Right lobe of liver (tissue), 6 donors: Measurements from ENCODE around the gene PCLAF. TPM values are rescaled to one million over a fixed set of nuclear protein-coding genes. Genes with fewer than 3 reads are reported as not detected.

Experiments
- ATAC-seq, 4 donors: fragments of 200-7000 bp; cut with Tn5 transposase; one replicate each; pipeline ENCODE4 v1.9.1; 2020; ENCODE audit warnings: mild to moderate bottlenecking in 4 of 4, moderate library complexity in 4 of 4
- DNase-seq, 3 donors: peaks; one replicate each; pipeline ENCODE4 v3.0.0-alpha.2; 2020
- H3K27ac ChIP-seq, 3 donors: fragments of 200-600 bp; one replicate each; pipeline ENCODE4 v1.8.0; 2022
- H3K27me3 ChIP-seq, 2 donors: fragments of 200-600 bp; one replicate each; pipeline ENCODE4 v1.8.0; 2022
- H3K36me3 ChIP-seq, 4 donors: fragments of 200-600 bp; sonication (generic) in 1 of 4; one replicate each; pipeline versions ENCODE4 v1.5.1 to v1.8.0; 2017 to 2022; ENCODE audit warnings: control low read depth in 1 of 4
- H3K4me1 ChIP-seq, 4 donors: fragments of 200-600 bp; sonication (generic) in 1 of 4; one replicate each; pipeline versions ENCODE4 v1.5.1 to v1.8.0; 2017 to 2022; ENCODE audit warnings: control low read depth in 1 of 4
- H3K4me3 ChIP-seq, 3 donors: fragments of 200-600 bp; one replicate each; pipeline ENCODE4 v1.8.0; 2022
- H3K9me3 ChIP-seq, 4 donors: fragments of 200-600 bp; sonication (generic) in 1 of 4; one replicate each; pipeline versions ENCODE4 v1.5.1 to v1.8.0; 2017 to 2022; ENCODE audit warnings: control low read depth in 1 of 4
- POLR2A ChIP-seq: fragments of 450-650 bp; IDR thresholded peaks from one replicate; pipeline ENCODE4 v1.6.1; 2017; ENCODE audit warnings: antibody characterized with exemption, mild to moderate bottlenecking
- WGBS: methylation state at CpG from one replicate; pipeline ENCODE4 v1.1.6; 2018; ENCODE audit warnings: low coverage, low lambda C conversion rate; ENCODE audit not compliant: insufficient coverage; ENCODE audit errors: missing lambda C conversion rate; 5-methylcytosine and 5-hydroxymethylcytosine counted together
- intact Hi-C, 2 donors: fragments of 100-400 bp; cut with DNase I; formaldehyde crosslinking; loops; one replicate each; pipeline versions ENCODE4 v1.11.2 to v1.14.1; 2022
- total RNA-seq, 6 experiments: library from RNA; depleted of rRNA in 2 of 6; stranded (reverse); fragments of >200 nt in 2 of 6; fragmentation: NEBNext Ultra II Directional in 3 of 6; extraction: Animal tissue kit (Norgen Biotek cat#: 25700) in 3 of 6; gene quantifications; one replicate each; pipeline versions ENCODE4 v1.1.0 to v1.2.4, GENCODE V29; 2016 to 2023
- TF ChIP-seq, protein P1 (sequence below), 4 donors: fragments of 200-600 bp in 3 of 4; fragments of 450-650 bp in 1 of 4; IDR thresholded peaks; one replicate each; pipeline versions ENCODE4 v1.5.1 to v1.8.0; 2016 to 2022; ENCODE audit warnings: antibody characterized with exemption in 4 of 4, mild to moderate bottlenecking in 2 of 4
- donor health status: DM: no; HTN: yes; CAD: no.
- donor health status: DM: no; HTN: no; CAD: no.
- donor health status: DM: no; HTN: no; CAD: no.
- donor health status: DM: no; HTN: yes; CAD: no.
- donor health status: DM: no; HTN: yes; CAD: no.

PCLAF gene
- total RNA-seq, 6 experiments from 2014 or later: 0.60 to 5.6 (median 2.1) TPM

DNA sequence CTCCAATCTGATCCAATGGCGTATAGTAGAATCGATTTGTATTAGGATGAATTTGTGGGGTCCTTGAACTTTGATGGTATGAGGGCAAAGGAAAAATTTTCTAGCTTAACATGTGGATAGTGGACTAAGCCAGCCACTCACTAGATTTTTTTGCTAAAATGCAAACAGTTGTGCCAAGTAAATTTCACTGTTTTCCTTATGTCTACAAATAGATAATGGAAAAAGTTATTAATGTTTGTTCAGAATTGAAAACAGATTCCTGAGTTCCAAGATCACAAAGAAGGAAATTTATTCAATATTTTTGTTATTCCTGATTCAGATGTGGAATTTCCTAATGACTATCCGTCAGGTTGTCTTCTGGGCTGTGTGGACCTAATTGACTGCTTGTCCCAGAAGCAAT is 44.0 kb upstream of the PCLAF start:
- WGBS: 47% methylated on average over 3 of the region's 3 CpGs
- Histone ChIP-seq H3K27me3 (no peaks in the 10 kb centered on the region), H3K4me3 (no peak overlapping the region), H3K36me3 (peaks cover 0 to 31% (median 5%) of the 10 kb centered on the region in 4 donors), H3K27ac (no peak overlapping the region), H3K4me1 (peaks cover 0 to 21% (median 0%) of the 10 kb centered on the region in 4 donors), H3K9me3 (no peaks in the 10 kb centered on the region)
- ATAC-seq: no peak
- TF ChIP-seq POLR2A: no peak
- TF ChIP-seq, protein P1, sequence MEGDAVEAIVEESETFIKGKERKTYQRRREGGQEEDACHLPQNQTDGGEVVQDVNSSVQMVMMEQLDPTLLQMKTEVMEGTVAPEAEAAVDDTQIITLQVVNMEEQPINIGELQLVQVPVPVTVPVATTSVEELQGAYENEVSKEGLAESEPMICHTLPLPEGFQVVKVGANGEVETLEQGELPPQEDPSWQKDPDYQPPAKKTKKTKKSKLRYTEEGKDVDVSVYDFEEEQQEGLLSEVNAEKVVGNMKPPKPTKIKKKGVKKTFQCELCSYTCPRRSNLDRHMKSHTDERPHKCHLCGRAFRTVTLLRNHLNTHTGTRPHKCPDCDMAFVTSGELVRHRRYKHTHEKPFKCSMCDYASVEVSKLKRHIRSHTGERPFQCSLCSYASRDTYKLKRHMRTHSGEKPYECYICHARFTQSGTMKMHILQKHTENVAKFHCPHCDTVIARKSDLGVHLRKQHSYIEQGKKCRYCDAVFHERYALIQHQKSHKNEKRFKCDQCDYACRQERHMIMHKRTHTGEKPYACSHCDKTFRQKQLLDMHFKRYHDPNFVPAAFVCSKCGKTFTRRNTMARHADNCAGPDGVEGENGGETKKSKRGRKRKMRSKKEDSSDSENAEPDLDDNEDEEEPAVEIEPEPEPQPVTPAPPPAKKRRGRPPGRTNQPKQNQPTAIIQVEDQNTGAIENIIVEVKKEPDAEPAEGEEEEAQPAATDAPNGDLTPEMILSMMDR (IDR thresholded peaks at IDR 0.05): no peak
- no peak for DNase-seq
- intact Hi-C loops: no loop called here

DNA sequence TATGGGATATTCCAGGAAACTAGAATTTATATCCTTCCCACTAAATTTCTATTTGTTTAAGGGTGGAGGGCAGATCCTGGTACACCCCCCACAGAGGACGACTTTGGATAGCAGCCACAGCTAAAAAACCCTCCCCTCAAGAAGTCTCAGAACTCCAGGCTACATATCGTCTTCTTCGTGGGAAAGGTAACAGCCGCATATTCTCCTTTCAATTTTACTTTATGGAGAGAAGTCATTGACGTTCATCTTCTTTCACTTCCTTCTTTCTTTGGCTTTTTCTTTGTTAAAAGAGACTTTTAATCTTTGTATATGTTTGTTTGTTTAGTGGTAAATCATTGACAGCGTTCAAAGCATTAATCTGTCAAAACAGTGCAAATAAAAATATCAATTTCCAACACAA is 42.7 kb upstream of the PCLAF start:
- H3K4me1 ChIP-seq: peaks cover 0 to 21% (median 0%) of the 10 kb centered on the region in 4 donors
- 53% methylated on average over 6 of the region's 6 CpGs for WGBS
- no peaks in the 10 kb centered on the region for H3K9me3 ChIP-seq
- TF ChIP-seq, protein P1 (IDR thresholded peaks at IDR 0.05): no peak
- no peak for TF ChIP-seq POLR2A
- no peak overlapping the region for H3K27ac ChIP-seq
- intact Hi-C loops: no loop called here
- DNase-seq (no peak), ATAC-seq (peak in 1 of 4 donors; percentile 21)
- no peak overlapping the region for H3K4me3 ChIP-seq
- peaks cover 0 to 41% (median 6%) of the 10 kb centered on the region in 4 donors for H3K36me3 ChIP-seq
- no peaks in the 10 kb centered on the region for H3K27me3 ChIP-seq

DNA sequence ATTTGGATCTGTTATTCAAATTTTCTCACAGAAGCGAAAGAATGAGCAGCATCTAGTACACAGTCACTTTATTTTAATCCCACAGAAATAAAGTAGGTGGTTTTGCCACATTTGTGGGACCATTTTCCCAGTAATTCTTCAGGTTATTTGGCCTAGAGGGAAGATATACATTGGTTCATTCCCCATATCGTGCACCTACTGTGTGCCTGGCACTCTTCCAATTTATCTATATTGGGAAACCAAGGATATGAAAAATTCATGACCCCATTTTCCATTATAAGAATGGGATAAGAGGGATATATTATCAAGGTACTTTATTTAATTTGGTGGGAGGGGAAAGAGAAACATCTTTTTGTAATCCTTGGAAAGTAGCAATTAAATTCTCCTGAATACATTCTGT is 41.5 kb upstream of the PCLAF start:
- Histone ChIP-seq H3K36me3 (peaks cover 0 to 52% (median 12%) of the 10 kb centered on the region in 4 donors), H3K9me3 (no peaks in the 10 kb centered on the region), H3K4me1 (peaks cover 0 to 13% (median 0%) of the 10 kb centered on the region in 4 donors), H3K4me3 (no peak overlapping the region), H3K27ac (no peak overlapping the region), H3K27me3 (no peaks in the 10 kb centered on the region)
- intact Hi-C loops: no loop called here
- no peak for TF ChIP-seq POLR2A
- TF ChIP-seq, protein P1 (IDR thresholded peaks at IDR 0.05): no peak
- ATAC-seq (no peak), DNase-seq (no peak)
- WGBS: 94% methylated on average over 2 of the region's 2 CpGs

DNA sequence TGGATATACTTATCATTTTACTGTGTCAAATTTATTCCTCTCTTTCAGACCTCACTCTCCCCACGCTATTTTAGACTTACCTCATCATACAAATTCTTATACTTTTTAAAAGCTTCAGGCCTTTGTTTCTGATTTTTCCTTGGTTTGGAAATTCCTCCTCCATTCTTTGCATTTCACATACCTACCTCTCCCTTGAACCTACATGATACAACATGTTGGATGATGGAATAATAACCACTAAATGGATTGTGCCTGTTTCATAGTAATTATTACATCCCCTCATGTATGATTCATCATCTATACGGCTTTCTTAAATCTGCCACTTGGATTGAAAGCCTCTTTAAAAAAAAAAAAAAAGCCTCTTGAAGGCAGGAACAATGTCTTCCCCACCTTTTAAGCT is 31.0 kb upstream of the PCLAF start:
- H3K9me3 ChIP-seq: no peaks in the 10 kb centered on the region
- DNase-seq (no peak), ATAC-seq (no peak)
- intact Hi-C loops: no loop called here
- 82% methylated on average over 2 of the region's 2 CpGs for WGBS
- no peak for TF ChIP-seq POLR2A
- TF ChIP-seq, protein P1 (IDR thresholded peaks at IDR 0.05): no peak
- H3K4me3 ChIP-seq: no peak overlapping the region
- no peak overlapping the region for H3K27ac ChIP-seq
- H3K27me3 ChIP-seq: no peaks in the 10 kb centered on the region
- H3K36me3 ChIP-seq: peaks cover 6 to 71% (median 19%) of the 10 kb centered on the region in 4 donors
- no peaks in the 10 kb centered on the region for H3K4me1 ChIP-seq

DNA sequence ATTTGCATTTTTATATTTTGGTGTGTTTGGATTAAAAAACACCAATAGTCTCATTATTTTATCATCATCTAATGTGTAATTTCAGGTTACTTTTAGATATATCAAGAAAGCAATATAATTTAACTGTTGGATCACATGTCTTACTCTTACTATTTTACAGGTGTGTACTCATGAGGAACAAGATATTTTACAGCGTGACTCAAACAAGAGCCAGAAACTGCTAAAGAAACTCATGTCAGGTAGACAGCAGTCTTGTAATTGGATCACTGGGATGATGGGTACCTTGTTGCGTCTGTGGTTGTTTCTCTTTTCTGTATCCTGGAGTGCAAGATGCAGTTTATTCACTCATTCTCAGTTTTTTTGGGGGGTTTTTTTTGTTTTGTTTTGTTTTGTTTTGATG is 19.3 kb upstream of the PCLAF start:
- WGBS: 100% methylated on average over 2 of the region's 2 CpGs
- H3K27ac ChIP-seq: no peak overlapping the region
- DNase-seq (no peak), ATAC-seq (no peak)
- H3K36me3 ChIP-seq: peaks cover 0 to 79% (median 37%) of the 10 kb centered on the region in 4 donors
- no peaks in the 10 kb centered on the region for H3K9me3 ChIP-seq
- TF ChIP-seq POLR2A: no peak
- TF ChIP-seq, protein P1 (IDR thresholded peaks at IDR 0.05): no peak
- no peak overlapping the region for H3K4me3 ChIP-seq
- H3K4me1 ChIP-seq: no peaks in the 10 kb centered on the region
- H3K27me3 ChIP-seq: no peaks in the 10 kb centered on the region
- intact Hi-C loops: no loop called here
